Tibial artery (tissue), 4 donors: ENCODE results near the gene WDFY3.

Source experiments
- DNase-seq, 2 donors: peaks; one replicate each; pipeline ENCODE4 v3.0.0-alpha.2; 2019
- H3K27ac ChIP-seq, 2 donors: fragments of 200-600 bp; sonication (generic) in 1 of 2; 1 replicate in 1 of 2; 2 replicates in 1 of 2; pipeline ENCODE4 v1.5.1; 2018 to 2019; ENCODE audit warnings: mild to moderate bottlenecking in 1 of 2
- H3K27me3 ChIP-seq, 2 donors: fragments of 200-600 bp; sonication (generic) in 1 of 2; one replicate each; pipeline versions ENCODE4 v1.5.1 to v1.6.0; 2016 to 2019
- H3K36me3 ChIP-seq, 3 donors: fragments of 200-600 bp; sonication (generic) in 2 of 3; one replicate each; pipeline ENCODE4 v1.5.1; 2016 to 2019; ENCODE audit warnings: mild to moderate bottlenecking in 2 of 3
- H3K4me1 ChIP-seq, 4 donors: fragments of 200-600 bp; sonication (generic) in 2 of 4; 1 replicate in 3 of 4; 2 replicates in 1 of 4; pipeline ENCODE4 v1.5.1; 2016 to 2019
- H3K4me3 ChIP-seq, 2 donors: fragments of 200-600 bp; sonication (generic) in 1 of 2; 1 replicate in 1 of 2; 2 replicates in 1 of 2; pipeline ENCODE4 v1.5.1; 2018 to 2019; ENCODE audit warnings: mild to moderate bottlenecking in 2 of 2
- H3K9me3 ChIP-seq, 3 donors: fragments of 200-600 bp; sonication (generic) in 1 of 3; one replicate each; pipeline ENCODE4 v1.5.1; 2016 to 2019
- intact Hi-C: fragments of 100-400 bp; cut with DNase I; formaldehyde crosslinking; loops from one replicate; pipeline ENCODE4 v1.15.0; 2023; ENCODE audit warnings: low total_unique reads
- TF ChIP-seq, protein P1 (sequence below), 2 experiments: fragments of 200-600 bp in 1 of 2; fragments of 450-650 bp in 1 of 2; IDR thresholded peaks; one replicate each; pipeline ENCODE4 v1.5.1; 2017 to 2019; ENCODE audit warnings: antibody characterized with exemption in 2 of 2, mild to moderate bottlenecking in 1 of 2, moderate library complexity in 1 of 2

WDFY3 gene

DNA sequence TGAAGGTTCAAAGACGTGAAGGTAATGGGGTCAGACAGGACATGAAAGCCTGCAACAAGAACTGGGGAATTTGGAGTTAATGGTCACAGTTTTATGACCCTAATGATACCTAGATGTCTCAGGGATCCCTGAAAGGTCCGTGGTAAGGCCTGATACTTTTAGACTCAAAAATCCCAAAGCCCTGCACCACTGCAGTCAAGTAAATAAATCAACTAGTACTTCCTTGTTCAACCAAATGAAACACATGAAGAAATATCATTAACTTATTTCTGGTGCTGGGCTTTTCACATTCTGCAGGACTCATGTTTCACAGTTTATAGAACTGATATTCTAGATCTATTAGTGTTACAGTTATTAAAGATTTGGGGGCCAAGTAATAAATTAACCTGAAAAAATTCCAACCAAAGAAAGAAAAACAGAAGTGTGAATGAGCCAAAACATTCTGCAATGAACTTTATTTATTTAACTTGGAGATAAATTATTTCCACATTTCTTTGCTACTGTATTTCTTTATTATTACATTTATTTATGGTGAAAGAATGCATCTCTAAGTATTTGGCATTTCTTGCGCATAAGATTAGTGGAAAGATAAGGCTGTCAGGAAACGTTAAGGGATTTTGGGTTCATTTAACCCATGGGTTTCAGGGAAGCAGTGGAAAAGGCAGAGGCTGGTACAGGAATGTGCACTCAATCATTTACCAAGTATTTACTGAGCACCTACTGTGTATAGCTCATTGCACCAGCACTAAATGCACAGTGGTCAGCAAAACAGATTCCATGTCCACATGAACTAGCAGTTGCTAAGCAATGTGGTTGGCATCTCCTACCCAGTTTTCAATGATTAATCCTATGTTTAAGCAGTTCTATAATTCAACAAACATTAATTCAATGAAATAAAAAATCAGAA is 8.7 kb downstream of the WDFY3 start:
- H3K4me3 ChIP-seq = no peak overlapping the region
- H3K36me3 ChIP-seq = no peaks in the 10 kb centered on the region
- no peaks in the 10 kb centered on the region for H3K9me3 ChIP-seq
- peaks cover 0 to 79% (median 26%) of the 10 kb centered on the region in 4 donors for H3K4me1 ChIP-seq
- no peak for DNase-seq
- no peaks in the 10 kb centered on the region for H3K27me3 ChIP-seq
- intact Hi-C loops = no loop called here
- TF ChIP-seq, protein P1, sequence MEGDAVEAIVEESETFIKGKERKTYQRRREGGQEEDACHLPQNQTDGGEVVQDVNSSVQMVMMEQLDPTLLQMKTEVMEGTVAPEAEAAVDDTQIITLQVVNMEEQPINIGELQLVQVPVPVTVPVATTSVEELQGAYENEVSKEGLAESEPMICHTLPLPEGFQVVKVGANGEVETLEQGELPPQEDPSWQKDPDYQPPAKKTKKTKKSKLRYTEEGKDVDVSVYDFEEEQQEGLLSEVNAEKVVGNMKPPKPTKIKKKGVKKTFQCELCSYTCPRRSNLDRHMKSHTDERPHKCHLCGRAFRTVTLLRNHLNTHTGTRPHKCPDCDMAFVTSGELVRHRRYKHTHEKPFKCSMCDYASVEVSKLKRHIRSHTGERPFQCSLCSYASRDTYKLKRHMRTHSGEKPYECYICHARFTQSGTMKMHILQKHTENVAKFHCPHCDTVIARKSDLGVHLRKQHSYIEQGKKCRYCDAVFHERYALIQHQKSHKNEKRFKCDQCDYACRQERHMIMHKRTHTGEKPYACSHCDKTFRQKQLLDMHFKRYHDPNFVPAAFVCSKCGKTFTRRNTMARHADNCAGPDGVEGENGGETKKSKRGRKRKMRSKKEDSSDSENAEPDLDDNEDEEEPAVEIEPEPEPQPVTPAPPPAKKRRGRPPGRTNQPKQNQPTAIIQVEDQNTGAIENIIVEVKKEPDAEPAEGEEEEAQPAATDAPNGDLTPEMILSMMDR (IDR thresholded peaks at IDR 0.05) = no peak
- no peak overlapping the region for H3K27ac ChIP-seq

DNA sequence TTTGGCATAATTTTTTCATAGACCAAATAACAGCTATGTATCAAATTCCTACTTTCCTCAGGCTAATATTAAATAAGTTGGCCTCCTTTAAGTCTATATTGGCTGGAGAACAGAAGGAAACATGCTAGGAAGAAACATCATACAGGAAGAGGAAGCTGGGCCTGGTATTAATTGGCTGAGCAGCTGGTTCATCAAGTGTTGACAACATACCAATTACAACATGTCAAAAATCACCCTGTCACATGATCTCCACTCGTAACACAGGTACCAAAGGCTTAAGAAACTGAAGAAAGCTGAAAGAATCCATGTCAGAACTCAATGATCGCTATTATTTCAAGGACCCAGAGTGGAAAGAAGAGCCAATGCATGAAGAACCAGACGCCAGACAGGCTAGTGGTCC is 10.5 kb downstream of the WDFY3 start:
- no peak overlapping the region for H3K4me3 ChIP-seq
- peaks cover 0 to 87% (median 34%) of the 10 kb centered on the region in 4 donors for H3K4me1 ChIP-seq
- no peaks in the 10 kb centered on the region for H3K9me3 ChIP-seq
- H3K27ac ChIP-seq = no peak overlapping the region
- no peaks in the 10 kb centered on the region for H3K27me3 ChIP-seq
- intact Hi-C loops = no loop called here
- TF ChIP-seq, protein P1 (IDR thresholded peaks at IDR 0.05) = no peak
- DNase-seq = no peak
- no peaks in the 10 kb centered on the region for H3K36me3 ChIP-seq

DNA sequence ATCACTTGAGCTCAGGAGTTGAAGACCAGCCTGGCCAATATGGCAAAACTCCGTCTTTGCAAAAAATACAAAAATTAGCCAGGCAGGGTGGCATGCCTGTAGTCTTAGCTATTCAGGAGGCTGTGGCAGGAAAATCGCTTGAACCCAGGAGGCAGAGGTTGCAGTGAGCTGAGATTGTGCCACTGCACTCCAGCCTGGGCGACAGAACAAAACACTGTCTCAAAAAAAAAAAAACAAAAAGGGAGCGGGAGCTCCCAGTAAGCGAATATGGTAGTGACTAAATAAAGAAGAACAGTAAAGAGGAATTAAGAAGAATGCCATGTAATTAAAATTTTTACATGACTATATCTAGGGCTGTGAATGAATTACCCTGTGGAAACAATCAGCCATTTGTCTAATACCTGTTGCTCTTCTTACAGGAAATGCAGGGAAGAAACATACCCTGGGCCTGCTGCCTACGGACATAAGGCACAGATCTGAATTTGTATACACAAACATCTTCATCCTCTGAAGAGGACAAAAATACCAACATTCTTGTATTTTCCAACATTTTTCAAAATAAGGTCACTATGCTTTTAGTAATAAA is 11.4 kb downstream of the WDFY3 start:
- no peaks in the 10 kb centered on the region for H3K36me3 ChIP-seq
- TF ChIP-seq, protein P1 (IDR thresholded peaks at IDR 0.05) = no peak
- no peaks in the 10 kb centered on the region for H3K9me3 ChIP-seq
- H3K27ac ChIP-seq = no peak overlapping the region
- peaks cover 0 to 90% (median 32%) of the 10 kb centered on the region in 4 donors for H3K4me1 ChIP-seq
- DNase-seq = no peak
- intact Hi-C loops = no loop called here
- no peaks in the 10 kb centered on the region for H3K27me3 ChIP-seq
- H3K4me3 ChIP-seq = no peak overlapping the region

DNA sequence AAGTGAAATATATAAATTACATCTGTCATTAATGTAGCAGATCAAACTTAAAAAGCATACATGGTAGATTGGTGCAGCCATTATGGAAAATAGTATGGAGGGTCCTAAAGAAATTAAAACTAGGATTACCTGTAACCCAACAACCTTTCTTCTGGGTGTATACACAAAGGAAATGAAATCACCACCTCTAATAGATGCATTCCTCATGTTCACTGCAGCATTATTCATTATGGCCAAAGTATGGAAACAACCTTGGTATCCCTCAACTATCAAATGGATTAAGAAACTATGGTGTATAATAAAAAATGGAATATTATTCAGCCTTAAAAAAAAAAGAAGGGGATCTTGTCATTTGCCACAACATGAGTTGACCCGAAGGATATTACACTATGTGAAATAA is 13.7 kb downstream of the WDFY3 start:
- Histone ChIP-seq H3K4me3 (no peak overlapping the region), H3K27ac (no peak overlapping the region), H3K27me3 (no peaks in the 10 kb centered on the region), H3K9me3 (no peaks in the 10 kb centered on the region), H3K4me1 (peaks cover 0 to 89% (median 31%) of the 10 kb centered on the region in 4 donors), H3K36me3 (no peaks in the 10 kb centered on the region)
- intact Hi-C loops = no loop called here
- TF ChIP-seq, protein P1 (IDR thresholded peaks at IDR 0.05) = no peak
- no peak for DNase-seq

DNA sequence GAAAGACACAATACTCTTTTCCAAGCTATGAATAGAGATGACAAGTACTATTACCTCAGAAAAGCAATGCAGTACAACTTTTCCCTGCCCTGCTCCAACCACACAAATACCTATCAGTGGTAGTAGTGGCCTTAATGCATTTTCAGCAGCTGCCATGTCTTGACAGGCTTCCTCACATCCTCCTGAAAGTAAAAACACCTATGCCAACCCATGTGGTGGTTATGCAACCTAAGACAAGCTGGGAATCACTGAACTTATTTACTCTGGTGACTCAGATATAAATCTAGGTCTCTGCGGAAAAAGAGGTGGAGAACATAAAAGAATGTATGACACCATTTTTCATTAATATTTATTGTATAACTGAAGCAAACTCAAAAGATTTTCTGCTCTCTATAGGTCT is 14.5 kb downstream of the WDFY3 start:
- DNase-seq = no peak
- H3K27ac ChIP-seq = no peak overlapping the region
- peaks cover 0 to 84% (median 30%) of the 10 kb centered on the region in 4 donors for H3K4me1 ChIP-seq

More for the DNA sequence above, 14.5 kb downstream of the WDFY3 start:
- intact Hi-C loops = no loop called here
- no peaks in the 10 kb centered on the region for H3K36me3 ChIP-seq
- no peak overlapping the region for H3K4me3 ChIP-seq
- no peaks in the 10 kb centered on the region for H3K9me3 ChIP-seq
- TF ChIP-seq, protein P1 (IDR thresholded peaks at IDR 0.05) = no peak
- no peaks in the 10 kb centered on the region for H3K27me3 ChIP-seq
